Measurements from ENCODE around the gene MAFG.

MAFG gene

GRCh38 chr17:81930142-81931125, 2.9 kb upstream of the MAFG start:
- no peak for TF ChIP-seq CTCF (IDR thresholded peaks at IDR 0.05)

- TF ChIP-seq CTCF (IDR thresholded peaks at IDR 0.05) = no peak
Measured at GRCh38 chr17:81929253-81930141, 2.0 kb upstream of the MAFG start.

- no peak for TF ChIP-seq CTCF (IDR thresholded peaks at IDR 0.05)
Measured at GRCh38 chr17:81928544-81929252, 1.2 kb upstream of the MAFG start.

- no peak for TF ChIP-seq CTCF (IDR thresholded peaks at IDR 0.05)
Measured at GRCh38 chr17:81927152-81927652, 333 bp downstream of the MAFG start.

GRCh38 chr17:81926451-81927151, 934 bp downstream of the MAFG start:
- no peak for TF ChIP-seq CTCF (IDR thresholded peaks at IDR 0.05)

GRCh38 chr17:81925860-81926450, 1.6 kb downstream of the MAFG start:
- TF ChIP-seq CTCF (IDR thresholded peaks at IDR 0.05) = no peak

Data from LNCAP (cell line).